ENCODE measurements around the gene SERINC3.
"Not testable (repeated sequence)": the region's sequence is repeated elsewhere in the genome, so short reads cannot be mapped to it uniquely, and the experiment has no call there.

SERINC3 gene
- total RNA-seq: 143 to 159 reads per million in 2 donors

- peak; percentile 94 to 98 (median 97) for DNase-seq
These were observed at the start of gene SERINC3 for GRCh38 chr20:44521484-44522481. SERINC3 (minus strand) TSS chr20:44522070; CDS start chr20:44521951, 119 bp downstream.

GRCh38 chr20:44571362-44571988 is 49.6 kb upstream of the SERINC3 start:
- DNase-seq: peak in 1 of 5 experiments; percentile 55

- no peak for DNase-seq
These were observed 48.5 kb upstream of the SERINC3 start for GRCh38 chr20:44570367-44570766.

GRCh38 chr20:44566811-44567210 is 44.9 kb upstream of the SERINC3 start:
- DNase-seq: no peak

- DNase-seq: peak in 1 of 5 experiments; percentile 40
These were observed 44.1 kb upstream of the SERINC3 start for GRCh38 chr20:44566018-44566417.

GRCh38 chr20:44561876-44562275 is 40.0 kb upstream of the SERINC3 start:
- DNase-seq: no peak

- not testable (repeated sequence) for DNase-seq
These were observed 38.9 kb upstream of the SERINC3 start for GRCh38 chr20:44560818-44561217.

- DNase-seq: no peak
These were observed 38.4 kb upstream of the SERINC3 start for GRCh38 chr20:44560229-44560628.

- no peak for DNase-seq
These were observed 37.4 kb upstream of the SERINC3 start for GRCh38 chr20:44559302-44559701.

- DNase-seq: peak in 1 of 5 experiments; percentile 82
These were observed 31.4 kb upstream of the SERINC3 start for GRCh38 chr20:44552950-44553908.

- no peak for DNase-seq
These were observed 30.7 kb upstream of the SERINC3 start for GRCh38 chr20:44552568-44552949.

- DNase-seq: no peak
These were observed 30.2 kb upstream of the SERINC3 start for GRCh38 chr20:44552050-44552449.

GRCh38 chr20:44549123-44549522 is 27.3 kb upstream of the SERINC3 start:
- no peak for DNase-seq

GRCh38 chr20:44547419-44547818 is 25.5 kb upstream of the SERINC3 start:
- no peak for DNase-seq

- no peak for DNase-seq
These were observed 22.4 kb upstream of the SERINC3 start for GRCh38 chr20:44544263-44544662.

- no peak for DNase-seq
These were observed 21.5 kb upstream of the SERINC3 start for GRCh38 chr20:44543358-44543757.

GRCh38 chr20:44542890-44543289 is 21.0 kb upstream of the SERINC3 start:
- no peak for DNase-seq

- no peak for DNase-seq
These were observed 20.1 kb upstream of the SERINC3 start for GRCh38 chr20:44541992-44542391.

GRCh38 chr20:44540834-44541233 is 19.0 kb upstream of the SERINC3 start:
- DNase-seq: no peak

GRCh38 chr20:44537993-44538392 is 16.1 kb upstream of the SERINC3 start:
- no peak for DNase-seq

- DNase-seq: no peak
These were observed 14.3 kb upstream of the SERINC3 start for GRCh38 chr20:44536175-44536574.

GRCh38 chr20:44533928-44534327 is 12.1 kb upstream of the SERINC3 start:
- no peak for DNase-seq

- peak in 2 of 5 experiments; percentile 9 to 45 for DNase-seq
These were observed 11.1 kb upstream of the SERINC3 start for GRCh38 chr20:44532981-44533331.

All from T-helper 2 cell (primary cell).